Thyroid gland (tissue), 4 donors: Measurements from ENCODE around the gene RAET1L.

Experiments
- POLR2A ChIP-seq, 2 donors: fragments of 450-650 bp; IDR thresholded peaks; one replicate each; pipeline ENCODE4 v1.6.1; 2017; ENCODE audit warnings: antibody characterized with exemption in 2 of 2, mild to moderate bottlenecking in 2 of 2, moderate library complexity in 1 of 2
- TF ChIP-seq, protein P1 (sequence below), 6 experiments: fragments of 200-600 bp in 3 of 6; fragments of 450-650 bp in 3 of 6; sonication (generic) in 3 of 6; IDR thresholded peaks; one replicate each; pipeline ENCODE4 v1.5.1; 2016 to 2019; ENCODE audit warnings: antibody characterized with exemption in 6 of 6, mild to moderate bottlenecking in 2 of 6, inconsistent platforms in 1 of 6, moderate library complexity in 1 of 6

DNA sequence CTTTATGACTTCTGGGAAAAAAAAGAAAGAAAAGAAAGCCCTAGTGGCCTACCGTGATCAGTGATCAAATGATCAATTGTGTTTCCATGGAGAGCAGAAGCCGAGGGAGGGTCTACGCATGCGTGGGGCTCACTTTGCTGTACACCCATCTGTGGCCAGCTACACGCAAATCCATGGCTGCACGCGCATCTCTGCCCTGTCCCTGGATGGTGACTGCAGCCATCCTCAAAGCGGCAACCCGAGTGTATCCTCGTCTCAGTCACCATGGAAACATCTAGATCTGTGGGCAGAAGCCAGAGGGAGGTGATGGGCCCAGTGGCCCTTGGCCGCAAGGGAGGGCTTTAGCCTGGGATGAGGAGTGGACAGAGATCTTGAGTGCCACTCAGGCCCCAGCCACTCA is 44.4 kb upstream of the RAET1L start:
- TF ChIP-seq POLR2A (IDR thresholded peaks at IDR 0.05), result no peak
- TF ChIP-seq, protein P1, sequence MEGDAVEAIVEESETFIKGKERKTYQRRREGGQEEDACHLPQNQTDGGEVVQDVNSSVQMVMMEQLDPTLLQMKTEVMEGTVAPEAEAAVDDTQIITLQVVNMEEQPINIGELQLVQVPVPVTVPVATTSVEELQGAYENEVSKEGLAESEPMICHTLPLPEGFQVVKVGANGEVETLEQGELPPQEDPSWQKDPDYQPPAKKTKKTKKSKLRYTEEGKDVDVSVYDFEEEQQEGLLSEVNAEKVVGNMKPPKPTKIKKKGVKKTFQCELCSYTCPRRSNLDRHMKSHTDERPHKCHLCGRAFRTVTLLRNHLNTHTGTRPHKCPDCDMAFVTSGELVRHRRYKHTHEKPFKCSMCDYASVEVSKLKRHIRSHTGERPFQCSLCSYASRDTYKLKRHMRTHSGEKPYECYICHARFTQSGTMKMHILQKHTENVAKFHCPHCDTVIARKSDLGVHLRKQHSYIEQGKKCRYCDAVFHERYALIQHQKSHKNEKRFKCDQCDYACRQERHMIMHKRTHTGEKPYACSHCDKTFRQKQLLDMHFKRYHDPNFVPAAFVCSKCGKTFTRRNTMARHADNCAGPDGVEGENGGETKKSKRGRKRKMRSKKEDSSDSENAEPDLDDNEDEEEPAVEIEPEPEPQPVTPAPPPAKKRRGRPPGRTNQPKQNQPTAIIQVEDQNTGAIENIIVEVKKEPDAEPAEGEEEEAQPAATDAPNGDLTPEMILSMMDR (IDR thresholded peaks at IDR 0.05), result no peak
